Bronchial epithelial cell (primary cell): Measurements from ENCODE around the gene MEIKIN. TPM values are rescaled to one million over a fixed set of nuclear protein-coding genes. Genes with fewer than 3 reads are reported as not detected.

Source experiments
- DNase-seq: peaks from one replicate; pipeline ENCODE4 v3.0.0-alpha.2; 2010; ENCODE audit warnings: low read depth
- FAIRE-seq: peaks from 2 replicates; lab custom pipeline; 2011; peaks lifted over from hg19 to GRCh38; lab: Jason Lieb, UNC
- H3K27me3 ChIP-seq: 2 replicates; pipeline ENCODE4 v1.5.1; 2011; ENCODE audit warnings: low read length; ENCODE audit not compliant: control insufficient read depth, insufficient read depth
- H3K36me3 ChIP-seq: 2 replicates; pipeline ENCODE4 v1.5.1; 2011; ENCODE audit warnings: low read length; ENCODE audit not compliant: control insufficient read depth, insufficient read depth
- H3K4me3 ChIP-seq: 2 replicates; pipeline ENCODE4 v1.5.1; 2011; ENCODE audit warnings: mild to moderate bottlenecking, low read depth, low read length, control low read depth
- CTCF ChIP-seq: IDR thresholded peaks from 2 replicates; pipeline ENCODE4 v1.5.1; 2011; ENCODE audit warnings: mild to moderate bottlenecking, moderate library complexity, low read length, control low read depth, inconsistent platforms; ENCODE audit not compliant: insufficient read depth, severe bottlenecking
- total RNA-seq: library from RNA; depleted of rRNA; stranded (reverse); fragments of >200 nt; gene quantifications from 2 replicates; pipeline ENCODE4 v1.2.1, GENCODE V29; 2014

The MEIKIN gene
- total RNA-seq, 1 donor from 2014 or later = not detected

- DNase-seq = no peak
- Histone ChIP-seq H3K36me3 (no peaks in the 10 kb centered on the region), H3K4me3 (no peak overlapping the region), H3K27me3 (no peaks in the 10 kb centered on the region)
- no peak for TF ChIP-seq CTCF
- FAIRE-seq = peak; percentile 36
Observed at GRCh38 chr5:131984956-131985665, 39.6 kb upstream of the MEIKIN start.

- TF ChIP-seq CTCF = no peak
- DNase-seq (no peak), FAIRE-seq (no peak)
- Histone ChIP-seq H3K36me3 (no peaks in the 10 kb centered on the region), H3K27me3 (no peaks in the 10 kb centered on the region), H3K4me3 (no peak overlapping the region)
Observed at GRCh38 chr5:131983244-131983771, 37.8 kb upstream of the MEIKIN start.

DNA sequence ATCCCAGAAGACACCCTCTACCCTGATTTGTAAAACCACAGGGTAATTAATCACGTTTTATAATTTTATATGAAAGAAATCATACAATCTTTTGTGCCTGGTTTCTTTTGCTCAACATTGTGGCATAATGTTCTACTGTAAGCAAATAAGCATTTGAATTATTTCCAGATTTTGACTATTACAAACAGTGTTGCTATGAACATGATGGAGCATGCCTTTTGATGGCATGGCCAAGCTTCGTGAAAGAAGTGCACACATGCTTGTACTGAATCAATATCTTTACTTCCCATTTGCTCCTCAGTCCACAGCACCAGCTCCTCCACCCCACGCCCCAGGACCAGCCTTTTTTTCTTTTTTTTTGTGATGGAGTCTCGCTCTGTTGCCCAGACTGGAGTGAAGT lies 36.1 kb upstream of the MEIKIN start:
- TF ChIP-seq CTCF = no peak
- FAIRE-seq (no peak), DNase-seq (peak; percentile 55)
- Histone ChIP-seq H3K4me3 (no peak overlapping the region), H3K27me3 (no peaks in the 10 kb centered on the region), H3K36me3 (no peaks in the 10 kb centered on the region)

DNA sequence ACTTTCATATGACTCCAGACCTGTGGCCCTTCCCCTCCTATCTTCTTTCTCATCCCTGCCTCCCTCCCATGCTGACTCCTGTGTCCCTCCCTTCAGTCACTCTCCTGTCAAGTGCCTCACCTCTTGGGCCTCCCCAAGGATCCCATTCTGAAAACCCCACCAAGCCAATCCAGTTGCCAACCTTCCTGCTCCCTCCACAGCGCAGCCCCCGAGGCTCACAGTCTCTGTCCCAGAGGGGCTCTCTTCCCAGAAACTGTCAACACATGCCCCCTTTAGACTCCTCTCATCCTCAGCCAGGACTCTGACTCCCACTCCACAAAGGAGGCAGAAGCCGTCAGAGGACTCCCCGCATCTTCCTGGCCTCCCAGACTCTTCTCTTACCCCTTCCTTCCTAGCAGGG lies 35.2 kb upstream of the MEIKIN start:
- DNase-seq (no peak), FAIRE-seq (no peak)
- no peak for TF ChIP-seq CTCF
- no peaks in the 10 kb centered on the region for H3K27me3 ChIP-seq
- no peaks in the 10 kb centered on the region for H3K36me3 ChIP-seq
- H3K4me3 ChIP-seq = no peak overlapping the region

- H3K4me3 ChIP-seq = no peak overlapping the region
- no peaks in the 10 kb centered on the region for H3K27me3 ChIP-seq
- no peak for TF ChIP-seq CTCF
- DNase-seq (no peak), FAIRE-seq (no peak)
- H3K36me3 ChIP-seq = no peaks in the 10 kb centered on the region
Observed at GRCh38 chr5:131979816-131980215, 34.4 kb upstream of the MEIKIN start.
